Measurements from ENCODE around the gene DHRS4.
"Not testable (repeated sequence)": the region's sequence is repeated elsewhere in the genome, so short reads cannot be mapped to it uniquely, and the experiment has no call there.

Gene DHRS4

DNA sequence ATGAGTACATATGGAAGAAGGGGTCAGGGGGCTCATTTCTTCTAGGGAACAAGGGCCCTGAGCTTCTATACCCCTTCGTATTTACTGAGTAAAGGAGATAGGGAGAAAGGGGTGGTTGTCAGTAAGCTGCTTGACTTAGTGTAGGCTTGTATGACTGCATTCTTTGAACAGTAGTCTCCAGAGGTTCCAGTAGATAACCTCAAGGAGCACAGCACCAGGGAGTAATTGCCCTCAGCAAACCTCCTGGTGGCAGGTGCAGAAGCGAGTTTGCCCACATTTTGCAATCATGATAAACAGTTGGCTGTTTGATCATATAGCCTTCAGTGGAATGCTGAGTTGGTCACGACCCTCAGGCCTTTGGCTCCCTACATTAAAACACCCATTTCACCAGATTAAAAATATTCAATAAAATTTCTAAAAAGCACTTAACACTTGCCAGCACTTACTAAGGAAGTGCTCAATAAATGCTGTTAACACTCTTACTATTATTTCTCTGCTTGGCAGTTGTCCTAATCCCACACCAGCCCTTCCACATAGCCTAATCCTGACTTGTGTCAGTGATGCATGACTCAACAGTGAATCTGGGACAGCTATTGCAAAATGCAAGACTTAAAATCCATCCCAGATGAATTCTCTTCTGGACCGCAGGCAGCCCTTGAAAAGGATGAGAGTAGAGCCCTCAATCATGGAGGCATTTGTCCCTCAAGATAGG lies 31.5 kb downstream of the DHRS4 start:
- no peak for DNase-seq (ENCODE audit: low read depth in 2 of 2)

DNA sequence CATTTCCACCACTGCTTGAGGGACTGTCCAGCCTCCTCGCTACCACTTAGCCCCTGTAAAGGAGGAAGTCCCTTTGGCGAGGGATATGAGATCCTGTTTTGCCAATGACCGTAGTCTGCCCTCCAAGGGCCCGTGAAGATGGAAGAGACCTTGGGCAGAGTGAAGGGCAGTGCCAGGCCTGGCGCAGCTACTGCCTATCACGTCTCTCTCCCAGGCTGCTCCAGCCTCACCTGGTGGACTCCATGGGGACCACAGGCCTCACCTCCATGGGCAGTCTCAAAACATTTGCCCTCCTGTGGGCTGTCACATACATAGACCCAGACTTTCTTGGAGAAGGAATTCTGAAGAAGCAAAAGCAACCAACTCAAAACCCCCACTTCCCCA lies 34.6 kb downstream of the DHRS4 start:
- not testable (repeated sequence) for DNase-seq (ENCODE audit: low read depth in 2 of 2)

DNA sequence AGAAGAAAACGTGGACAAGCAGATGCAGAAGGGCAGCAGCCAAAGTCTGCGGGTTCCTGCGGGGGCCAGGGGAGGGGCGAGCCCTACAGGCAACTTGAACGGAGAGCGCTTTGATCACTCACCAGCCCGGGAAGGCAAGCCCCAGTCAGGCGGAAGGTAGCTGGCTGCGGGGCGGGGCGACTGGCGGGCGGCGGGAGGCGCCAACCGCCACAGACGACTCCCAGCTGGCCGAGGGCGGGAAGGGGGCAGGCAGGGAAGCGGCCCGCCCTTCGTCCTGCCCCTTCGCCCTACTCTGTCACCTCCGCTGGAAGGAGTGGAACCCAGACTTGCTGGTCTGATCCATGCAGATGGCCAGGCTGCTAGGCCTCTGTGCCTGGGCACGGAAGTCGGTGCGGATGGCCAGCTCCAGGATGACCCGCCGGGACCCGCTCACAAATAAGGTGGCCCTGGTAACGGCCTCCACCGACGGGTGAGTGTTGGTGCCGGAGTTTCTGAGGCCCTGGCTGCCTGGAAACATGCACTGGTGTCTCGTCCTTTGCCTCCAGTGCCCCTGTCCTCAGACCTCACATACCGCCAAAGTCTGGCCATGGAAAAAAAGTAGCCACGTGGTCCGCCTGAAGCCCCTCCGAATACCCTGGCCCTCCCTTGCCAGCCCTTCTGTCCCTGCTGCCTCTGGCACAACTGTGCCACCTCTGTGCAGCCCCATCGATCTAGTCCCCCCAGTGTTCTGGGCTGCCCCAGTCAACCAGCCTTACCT lies 35.2 kb downstream of the DHRS4 start, which contains the start of gene DHRS4L2:
Gene DHRS4L2 (plus strand): TSS at position 323 of the 757 bp plus-strand sequence. CDS start 19 bp downstream, at position 342.
- peak; percentile 70 to 86 for DNase-seq (ENCODE audit: low read depth in 2 of 2)

DNA sequence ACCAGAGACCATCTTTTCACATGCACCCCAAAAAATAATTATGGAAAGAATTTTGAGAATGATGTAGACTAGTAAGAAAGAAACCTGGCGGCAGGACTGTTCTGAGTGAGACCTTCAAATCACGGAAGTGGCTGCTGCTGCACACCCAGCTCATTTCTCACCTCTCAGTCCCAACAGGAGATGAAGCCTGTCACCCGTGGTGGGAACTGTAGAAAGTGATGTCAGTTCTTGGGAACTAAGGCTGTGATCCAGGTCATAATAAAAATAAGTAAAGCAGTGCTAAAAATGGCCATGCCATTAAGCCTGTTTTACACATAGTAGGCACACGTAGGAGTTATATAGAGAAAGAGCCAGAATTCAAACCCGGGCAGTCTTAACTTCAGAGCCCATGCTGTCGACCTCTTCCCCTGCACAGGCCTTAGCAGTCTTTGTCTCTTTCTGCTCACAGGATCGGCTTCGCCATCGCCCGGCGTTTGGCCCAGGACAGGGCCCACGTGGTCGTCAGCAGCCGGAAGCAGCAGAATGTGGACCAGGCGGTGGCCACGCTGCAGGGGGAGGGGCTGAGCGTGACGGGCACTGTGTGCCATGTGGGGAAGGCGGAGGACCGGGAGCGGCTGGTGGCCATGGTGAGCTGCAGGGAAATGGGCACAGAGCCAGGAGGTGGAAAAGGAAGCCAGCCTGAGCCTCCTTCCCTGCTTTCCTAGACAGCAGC lies 36.3 kb downstream of the DHRS4 start:
- not testable (repeated sequence) for DNase-seq (ENCODE audit: low read depth in 2 of 2)

DNA sequence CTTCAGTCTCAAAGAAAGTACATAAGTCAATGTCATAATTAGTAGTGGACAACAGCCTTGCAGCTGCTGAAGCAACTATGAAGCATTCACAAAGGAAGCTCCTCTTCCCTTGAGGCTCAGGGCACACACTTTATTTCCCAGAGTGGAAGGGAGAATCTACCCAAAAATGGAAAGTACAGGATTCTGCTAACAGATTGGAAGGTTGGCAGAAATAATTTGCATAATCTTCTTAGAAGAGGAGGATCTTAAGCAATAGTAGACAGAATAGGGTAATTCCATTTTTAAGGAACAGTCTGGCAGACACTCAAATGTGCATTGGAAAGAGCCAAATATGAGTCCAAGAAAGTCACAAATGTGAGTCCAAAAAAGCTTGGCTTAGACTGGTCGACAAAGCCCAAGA lies 37.4 kb downstream of the DHRS4 start:
- DNase-seq (ENCODE audit: low read depth in 2 of 2), result not testable (repeated sequence)

DNA sequence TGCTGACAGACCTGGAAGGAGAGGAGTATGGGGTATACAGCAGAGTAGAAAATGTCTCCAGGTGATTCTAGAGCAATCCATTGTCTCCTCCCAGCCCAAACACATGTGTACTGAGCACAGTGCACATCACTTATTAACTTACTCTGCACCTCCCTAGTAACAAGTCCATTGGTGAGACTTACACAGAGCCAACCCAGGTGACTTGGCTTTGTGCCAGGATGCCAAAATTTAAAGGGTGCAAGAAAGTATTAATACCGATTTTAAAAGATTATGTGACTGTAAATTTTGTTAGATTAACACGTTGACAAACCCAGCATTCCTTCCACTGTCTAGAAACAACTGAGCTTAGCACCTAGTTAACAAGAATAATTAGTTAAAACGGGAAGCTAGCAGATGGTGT lies 39.5 kb downstream of the DHRS4 start:
- not testable (repeated sequence) for DNase-seq (ENCODE audit: low read depth in 2 of 2)

DNA sequence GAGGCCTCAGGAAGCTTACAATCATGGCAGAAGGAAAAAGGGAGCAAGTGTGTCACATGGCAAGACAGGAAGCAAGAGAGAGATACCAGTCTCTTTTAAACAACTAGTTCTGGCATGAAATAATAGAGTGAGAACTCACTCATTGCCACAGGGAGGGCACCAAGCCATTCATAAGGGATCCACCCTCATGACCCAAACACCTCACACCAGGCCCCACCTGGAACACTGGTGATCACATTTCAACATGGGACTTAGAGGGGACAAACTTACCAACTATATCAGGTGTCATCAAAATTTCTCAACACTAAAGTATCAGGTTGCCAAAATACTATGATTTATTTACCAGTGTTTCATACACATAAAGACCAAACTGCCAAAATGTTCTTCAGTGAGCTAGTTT lies 42.4 kb downstream of the DHRS4 start:
- not testable (repeated sequence) for DNase-seq (ENCODE audit: low read depth in 2 of 2)

DNA sequence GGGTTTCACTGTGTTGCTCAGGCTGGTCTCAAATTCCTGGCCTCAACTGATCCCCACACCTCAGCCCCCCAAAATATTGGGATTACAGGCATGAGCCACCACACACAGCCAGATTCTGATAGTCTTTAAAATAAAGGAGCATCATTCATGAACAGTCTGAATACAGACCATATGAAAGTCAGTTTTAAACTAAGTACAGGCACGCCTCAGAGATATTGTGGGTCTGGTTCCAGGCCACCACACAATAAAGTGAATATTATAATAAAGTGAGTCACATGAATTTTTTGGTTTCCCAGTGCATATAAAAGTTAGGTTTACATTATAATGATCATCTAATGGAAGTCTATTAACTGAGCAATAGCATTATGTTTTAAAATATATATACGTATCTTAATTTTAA lies 43.3 kb downstream of the DHRS4 start:
- DNase-seq (ENCODE audit: low read depth in 2 of 2), result not testable (repeated sequence)

DNA sequence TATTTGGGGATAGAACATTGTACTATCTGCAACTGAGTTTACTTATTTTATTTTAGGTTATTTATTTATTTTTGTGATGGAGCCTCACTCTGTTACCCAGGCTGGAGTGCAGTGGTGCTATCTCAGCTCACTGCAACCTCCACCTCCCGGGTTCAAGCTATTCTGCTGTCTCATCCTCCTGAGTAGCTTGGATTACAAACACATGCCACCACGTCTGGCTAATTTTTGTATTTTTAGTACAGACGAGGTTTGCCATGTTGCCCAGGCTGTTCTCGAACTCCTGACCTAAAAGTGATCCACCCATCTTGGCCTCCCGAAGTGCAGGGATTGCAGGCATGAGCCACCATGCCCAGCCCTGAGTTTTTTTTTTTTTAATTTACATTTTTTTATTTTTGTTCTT lies 46.1 kb downstream of the DHRS4 start:
- DNase-seq (ENCODE audit: low read depth in 2 of 2), result not testable (repeated sequence)

DNA sequence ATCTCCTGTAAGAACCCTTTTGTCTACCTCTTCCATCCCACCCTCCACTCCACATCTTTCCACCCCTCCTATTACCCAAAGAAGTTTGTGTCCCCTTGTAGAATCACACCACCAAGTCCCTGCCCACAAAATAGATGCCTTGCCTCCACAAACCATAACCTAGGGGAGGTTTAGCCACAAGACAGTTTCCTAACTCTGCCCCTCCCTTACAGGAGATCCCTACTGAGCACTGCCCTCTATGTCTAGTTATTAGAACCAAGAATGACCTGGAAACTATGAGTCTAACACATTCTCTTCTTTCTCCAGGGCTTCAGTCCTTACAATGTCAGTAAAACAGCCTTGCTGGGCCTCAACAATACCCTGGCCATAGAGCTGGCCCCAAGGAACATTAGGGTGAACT lies 47.5 kb downstream of the DHRS4 start:
- not testable (repeated sequence) for DNase-seq (ENCODE audit: low read depth in 2 of 2)

DNA sequence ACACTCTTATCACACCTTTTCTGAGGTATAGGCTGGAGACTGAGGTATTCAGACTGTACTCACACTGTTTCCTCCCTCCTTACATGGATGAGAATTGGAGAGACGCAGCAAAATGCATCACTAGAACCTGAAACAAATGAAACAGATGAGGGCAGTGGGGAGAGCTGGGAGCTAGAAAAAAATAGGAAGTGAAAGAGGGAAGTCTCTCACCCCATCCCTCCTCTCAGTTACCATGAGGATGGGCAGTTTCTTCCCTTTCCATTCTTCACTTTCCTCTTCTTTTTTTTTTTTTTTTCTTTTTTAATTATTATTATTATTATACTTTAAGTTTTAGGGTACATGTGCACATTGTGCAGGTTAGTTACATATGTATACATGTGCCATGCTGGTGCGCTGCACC lies 48.1 kb downstream of the DHRS4 start:
- DNase-seq (ENCODE audit: low read depth in 2 of 2), result not testable (repeated sequence)

DNA sequence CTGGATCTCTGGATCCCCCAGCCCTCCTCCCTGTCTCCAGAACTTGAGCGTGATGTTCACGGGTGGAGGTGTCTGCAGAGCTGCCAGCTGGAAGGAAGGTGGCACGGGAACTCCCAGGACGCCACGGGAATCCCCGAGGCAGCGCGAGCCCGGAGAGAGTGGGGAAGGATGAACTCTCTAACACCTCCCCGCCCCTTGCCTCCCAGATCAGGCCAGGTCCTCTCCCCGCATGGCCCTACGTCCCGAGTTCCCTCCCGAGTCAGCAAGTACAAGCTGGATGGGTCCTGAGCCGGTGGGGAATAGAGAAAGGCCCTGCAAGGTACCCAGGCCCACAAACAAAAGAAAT lies 52.9 kb downstream of the DHRS4 start:
- DNase-seq (ENCODE audit: low read depth in 2 of 2), result not testable (repeated sequence)

DNA sequence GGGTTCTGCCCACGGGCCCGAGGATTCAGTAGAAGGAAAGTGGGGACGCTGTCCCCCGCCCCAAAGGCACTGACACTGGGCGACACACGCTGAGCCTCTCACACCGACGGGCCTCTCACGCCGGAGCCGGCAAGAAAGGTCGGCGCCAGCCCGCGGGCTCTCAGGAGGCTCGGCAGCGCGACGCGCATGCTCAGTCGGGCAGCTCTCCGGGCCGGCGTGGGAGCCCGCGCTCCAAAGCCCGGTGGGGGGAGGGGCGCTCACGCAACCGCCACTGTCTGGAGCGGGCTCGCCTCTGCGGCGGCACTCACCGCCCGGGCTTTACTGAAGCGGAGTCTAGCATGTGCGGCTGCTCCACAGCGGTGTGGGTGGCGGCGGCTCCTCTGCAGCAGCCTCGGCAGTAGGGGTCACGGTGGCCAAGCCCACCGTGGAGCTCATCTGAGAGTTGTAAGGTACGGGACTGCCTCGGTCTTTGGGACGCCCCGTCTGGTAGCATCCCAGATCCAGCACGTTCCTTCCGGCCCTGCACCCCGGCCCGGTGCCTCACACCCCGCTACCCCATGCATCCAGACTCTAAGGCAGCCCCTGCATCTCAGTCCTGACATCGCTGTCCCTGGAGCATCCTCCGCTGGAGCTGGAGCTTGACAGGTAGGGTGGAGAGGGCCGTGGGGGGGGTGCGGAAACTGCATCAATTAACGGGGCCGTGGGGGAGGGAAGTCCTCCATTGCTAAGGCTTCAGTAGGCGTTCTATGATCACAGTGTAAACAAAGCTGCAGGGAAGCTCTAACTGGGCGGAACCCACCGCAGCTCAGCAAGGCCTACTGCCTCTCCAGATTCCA lies 53.5 kb downstream of the DHRS4 start:
- peak; percentile 59 to 70 for DNase-seq (ENCODE audit: low read depth in 2 of 2)

DNA sequence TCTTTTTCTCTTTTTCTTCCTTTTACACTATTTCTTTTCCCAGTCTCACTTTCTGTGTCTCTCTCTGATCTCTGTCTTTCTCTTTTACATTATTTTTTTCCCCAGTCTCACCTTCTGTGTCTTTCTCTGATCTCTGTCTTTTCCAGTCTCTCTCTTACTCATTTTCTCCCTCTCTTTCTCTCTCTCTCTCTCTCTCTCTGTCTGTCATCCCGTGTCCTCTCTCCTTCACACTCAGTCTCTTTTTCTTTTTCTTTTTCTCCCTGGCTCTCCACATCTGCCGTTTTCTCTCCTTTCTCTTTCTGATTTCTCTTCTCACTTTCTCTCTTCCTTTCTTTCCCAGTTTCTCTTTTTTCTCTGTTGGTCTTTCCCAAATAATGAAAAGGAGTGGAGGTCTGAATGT lies 57.5 kb downstream of the DHRS4 start:
- DNase-seq (ENCODE audit: low read depth in 2 of 2), result no peak

DNA sequence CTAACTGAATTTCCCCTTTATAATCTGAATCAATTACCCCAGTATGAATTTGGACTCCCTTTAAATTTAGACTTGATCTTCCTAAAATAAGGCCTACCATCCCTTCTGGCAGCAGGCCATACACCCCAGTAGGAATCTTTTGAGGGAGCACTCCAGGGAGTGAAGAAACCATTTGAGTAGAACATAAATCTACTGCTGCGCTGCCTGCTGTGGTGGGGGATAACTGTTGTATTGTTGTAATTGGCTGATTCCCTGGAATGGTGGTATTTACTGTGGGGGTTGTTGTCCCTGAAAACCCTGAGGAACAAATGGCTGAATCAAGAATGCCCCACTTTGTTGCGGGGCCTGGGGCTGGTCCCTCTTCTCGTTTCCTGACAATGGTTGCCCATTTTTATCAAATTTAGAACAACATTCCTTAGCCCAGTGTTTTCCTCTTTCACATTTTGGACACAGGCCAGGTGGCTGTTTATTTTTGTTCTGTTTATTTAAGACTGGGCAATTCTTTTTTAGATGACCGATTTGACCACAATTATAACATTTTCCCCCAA lies 59.2 kb downstream of the DHRS4 start:
- DNase-seq (ENCODE audit: low read depth in 2 of 2), result not testable (repeated sequence)

DNA sequence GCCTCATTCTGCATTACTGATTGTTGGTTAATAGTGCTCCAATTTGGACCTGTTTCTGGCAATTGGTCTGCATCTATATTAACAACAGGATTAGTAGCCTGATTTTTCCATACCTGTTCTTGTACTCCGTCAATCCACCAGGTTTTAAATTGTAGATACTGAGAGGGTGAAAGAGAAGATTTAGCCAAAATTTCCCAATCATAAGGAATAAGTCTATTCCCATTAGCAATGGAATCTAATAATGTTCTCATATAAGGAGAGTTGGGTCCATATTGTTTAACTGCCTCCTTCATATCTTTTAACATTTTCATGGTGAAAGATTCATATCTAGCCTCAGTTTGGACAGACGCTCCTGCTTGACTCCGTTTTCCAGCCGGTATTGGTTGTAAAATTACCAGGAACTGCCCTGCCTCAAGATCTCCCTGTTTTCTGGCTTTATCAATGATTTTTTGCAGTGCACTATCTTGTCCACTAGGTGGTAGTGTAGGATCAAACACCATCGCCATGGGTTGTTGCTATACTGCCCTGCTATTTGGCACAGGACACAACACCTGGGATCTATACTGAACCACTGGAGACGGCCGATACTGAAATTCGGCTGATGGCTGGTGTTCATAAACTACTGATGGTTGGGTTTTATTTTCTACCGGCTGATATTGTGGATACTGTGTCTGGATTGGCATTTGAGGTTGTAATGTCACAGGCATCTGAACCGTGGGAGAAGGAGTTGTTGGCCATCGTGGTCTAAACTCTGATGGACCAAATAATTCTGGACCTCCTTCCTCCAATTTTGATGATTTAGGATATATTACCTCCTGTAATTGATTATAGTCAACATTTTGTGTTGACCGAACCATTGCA lies 60.3 kb downstream of the DHRS4 start:
- no peak for DNase-seq (ENCODE audit: low read depth in 2 of 2)

DNA sequence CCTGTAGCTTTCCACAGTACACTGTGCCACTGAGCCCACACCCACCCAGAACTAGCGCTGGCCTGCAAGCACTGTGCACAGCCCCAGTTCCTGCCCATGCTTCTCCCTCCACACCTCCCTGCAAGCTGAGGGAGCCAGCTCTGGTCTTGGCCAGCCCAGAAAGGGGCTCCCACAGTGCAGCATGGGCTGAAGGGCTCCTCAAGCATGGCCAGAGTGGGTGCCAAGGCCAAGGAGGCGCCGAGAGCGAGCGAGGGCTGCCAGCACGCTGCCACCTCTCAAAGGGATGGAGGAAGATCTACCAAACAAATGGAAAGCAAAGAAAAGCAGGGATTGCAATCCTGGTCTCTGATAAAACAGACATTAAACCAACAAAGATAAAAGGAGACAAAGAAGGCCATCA lies 62.2 kb downstream of the DHRS4 start:
- DNase-seq (ENCODE audit: low read depth in 2 of 2), result not testable (repeated sequence)

All from stimulated activated CD4-positive, alpha-beta T cell treated with anti-CD3 and anti-CD28 coated beads, Interleukin-12 subunit alpha, Interleukin-12 subunit beta, amount 100 ng/mL, for 24 hours (primary cell).